HepG2 (cell line): Measurements from ENCODE around the gene METTL21C.

Experiments used
- CREB1 ChIP-seq, 2 experiments: fragments of 450-650 bp in 1 of 2; IDR thresholded peaks; 2 replicates each; pipeline ENCODE4 v1.6.1; 2016 to 2017; ENCODE audit warnings: control low read depth in 1 of 2, mild to moderate bottlenecking in 1 of 2, missing compliant biosample characterization in 1 of 2, missing genetic modification characterization in 1 of 2
- RBM22 ChIP-seq: fragments of 200-400 bp; formaldehyde crosslinking; optimal IDR thresholded peaks from 2 replicates; pipeline ENCODE3; 2017; ENCODE audit warnings: mild to moderate bottlenecking, low read length, moderate library complexity
- TARDBP ChIP-seq: sonication (generic); formaldehyde crosslinking; IDR thresholded peaks from 2 replicates; pipeline ENCODE4 v1.8.0; 2022; ENCODE audit warnings: mild to moderate bottlenecking, missing genetic modification reagents
- ZNF30 ChIP-seq: sonication (generic); formaldehyde crosslinking; IDR thresholded peaks from 2 replicates; pipeline ENCODE4 v1.5.0; 2020; ENCODE audit warnings: mild to moderate bottlenecking, missing genetic modification reagents

- TF ChIP-seq CREB1 (IDR thresholded peaks at IDR 0.05) (no peak), CREB1 (CRISPR knock-in tag; IDR thresholded peaks at IDR 0.05) (no peak), TARDBP (CRISPR knock-in tag) (no peak), ZNF30 (CRISPR knock-in tag) (no peak), RBM22 (no peak)
Observed at GRCh38 chr13:102698649-102698980, 3.8 kb upstream of the METTL21C start.
